Hepatic stellate cell (primary cell): ENCODE results near the gene FAF1.
A peak's percentile ranks its signal among the peaks of the same experiment; 100 is the strongest.
"Not testable (repeated sequence)": the region's sequence is repeated elsewhere in the genome, so short reads cannot be mapped to it uniquely, and the experiment has no call there.

ENCODE experiments used
- DNase-seq: peaks from one replicate; pipeline ENCODE4 v3.0.0; 2011; ENCODE audit warnings: low spot score

The FAF1 gene

DNA sequence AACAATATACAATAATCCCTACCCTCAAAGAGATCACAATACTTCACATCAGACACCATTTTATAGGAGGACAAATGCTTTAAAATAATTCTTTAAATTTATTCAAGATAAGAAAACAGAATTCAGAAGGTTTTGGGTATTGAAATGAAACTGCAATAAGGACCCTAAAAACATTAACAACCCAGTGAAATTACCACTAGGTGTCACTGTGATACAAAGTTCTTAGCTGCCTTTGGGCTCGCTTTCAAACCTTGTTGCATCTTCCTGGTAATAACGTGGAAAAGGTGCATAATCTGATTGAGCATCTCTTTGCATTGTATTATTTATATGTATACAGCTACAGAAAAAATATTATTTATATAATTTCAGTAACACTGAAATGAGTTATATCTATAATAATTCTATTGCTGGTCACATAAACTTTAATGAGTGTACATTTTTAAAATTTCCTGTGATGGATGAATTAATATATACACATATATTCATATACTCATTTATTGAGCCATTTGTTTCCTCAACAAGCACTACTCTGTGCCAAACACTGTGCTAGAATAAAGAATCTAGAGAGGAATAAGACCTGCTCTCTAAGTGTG, 185.2 kb downstream of the FAF1 start:
- peak; percentile 17 for DNase-seq

DNA sequence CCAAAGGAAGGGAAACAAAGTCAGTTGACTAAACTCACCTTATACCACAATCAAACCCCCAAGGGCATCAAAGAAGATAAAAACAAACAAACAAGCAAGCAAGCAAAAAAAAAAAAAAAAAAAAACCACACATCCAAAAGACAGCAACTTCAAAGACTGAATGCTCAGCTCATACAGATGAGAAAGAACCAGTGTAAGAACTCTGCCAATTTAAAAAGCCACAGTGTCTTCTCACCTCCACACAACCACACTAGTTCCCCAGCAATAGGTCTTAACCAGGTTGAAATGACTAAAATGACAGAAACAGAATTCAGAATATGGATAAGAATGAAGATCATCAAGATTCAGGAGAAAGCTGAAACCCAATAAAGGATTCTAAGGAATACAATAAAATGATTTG, 193.4 kb downstream of the FAF1 start:
- no peak for DNase-seq

DNA sequence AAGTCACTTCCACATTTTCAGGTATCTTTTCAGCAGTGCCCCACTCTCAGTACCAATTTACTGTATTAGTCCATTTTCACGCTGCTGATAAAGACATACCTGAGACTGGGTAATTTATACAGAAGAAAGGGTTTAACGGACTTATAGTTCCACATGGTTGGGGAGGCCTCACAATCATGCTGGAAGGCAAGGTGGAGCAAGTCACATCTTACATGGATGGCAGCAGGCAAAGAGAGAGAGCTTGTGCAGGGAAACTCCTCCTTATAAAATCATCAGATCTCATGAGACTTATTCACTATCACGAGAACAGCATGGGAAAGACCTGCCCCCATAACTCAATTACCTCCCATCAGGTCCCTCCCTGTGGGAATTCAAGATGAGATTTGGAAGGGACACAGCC, 203.5 kb downstream of the FAF1 start:
- not testable (repeated sequence) for DNase-seq

DNA sequence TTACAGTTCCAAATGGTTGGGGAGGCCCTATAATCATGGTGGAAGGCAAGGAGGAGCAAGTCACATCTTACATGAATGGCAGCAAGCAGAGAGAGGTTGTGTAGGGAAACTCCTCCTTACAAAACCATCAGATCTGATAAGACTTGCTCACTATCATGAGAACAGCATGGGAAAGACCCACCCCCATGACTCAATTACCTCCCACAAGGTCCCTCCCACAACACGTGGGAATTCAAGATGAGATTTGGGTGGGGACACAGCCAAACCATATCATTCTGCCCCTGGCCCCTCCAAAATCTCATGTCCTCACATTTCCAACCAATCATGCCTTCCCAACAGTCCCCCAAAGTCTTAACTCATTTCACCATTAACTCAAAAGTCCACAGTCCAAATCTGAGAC, 205.3 kb downstream of the FAF1 start:
- DNase-seq: not testable (repeated sequence)

DNA sequence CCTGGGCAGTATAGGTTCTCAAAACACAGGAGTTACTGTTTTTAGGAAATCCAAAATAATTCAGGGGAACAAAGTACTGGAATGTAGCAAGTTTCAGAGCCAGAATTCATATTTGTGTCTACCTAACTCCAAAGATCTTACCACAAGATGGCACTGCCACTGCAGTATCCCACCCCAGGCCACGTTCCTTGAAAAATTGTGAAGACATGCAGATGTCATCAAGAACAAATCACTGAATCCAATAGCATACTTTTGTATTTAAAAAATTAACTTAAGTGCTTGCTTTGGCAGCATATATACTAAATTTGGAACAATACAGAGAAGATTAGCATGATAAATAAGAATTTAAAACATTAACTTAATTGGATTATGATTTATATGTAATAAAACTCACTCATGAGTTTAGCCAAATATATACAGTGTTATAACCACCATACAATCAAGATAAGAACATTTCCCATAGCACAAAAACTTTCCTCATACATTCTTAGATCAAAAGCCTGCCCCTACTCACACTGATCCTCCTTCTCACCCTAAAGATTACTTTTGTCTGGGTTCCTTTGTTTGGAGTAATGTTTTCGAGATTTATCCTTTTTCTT, 209.9 kb downstream of the FAF1 start:
- DNase-seq: peak; percentile 48

DNA sequence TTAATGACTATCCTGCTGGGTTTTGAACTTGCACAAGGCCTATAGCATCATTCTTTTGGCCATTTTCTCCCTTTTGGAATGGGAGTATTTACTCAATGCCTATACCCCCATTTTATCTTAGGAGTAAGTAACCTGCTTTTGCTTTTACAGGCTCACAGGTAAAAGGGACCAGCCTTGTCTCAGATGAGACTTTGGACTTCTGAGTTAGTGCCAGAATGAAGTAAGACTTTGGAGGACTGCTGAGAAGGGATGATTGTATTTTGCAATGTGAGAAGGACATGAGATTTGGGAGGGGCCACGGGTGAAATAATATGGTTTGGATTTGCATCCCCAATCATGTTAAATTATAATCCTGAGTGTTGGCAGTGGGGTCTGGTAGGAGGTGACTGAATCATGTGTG, 212.7 kb downstream of the FAF1 start:
- DNase-seq: no peak

DNA sequence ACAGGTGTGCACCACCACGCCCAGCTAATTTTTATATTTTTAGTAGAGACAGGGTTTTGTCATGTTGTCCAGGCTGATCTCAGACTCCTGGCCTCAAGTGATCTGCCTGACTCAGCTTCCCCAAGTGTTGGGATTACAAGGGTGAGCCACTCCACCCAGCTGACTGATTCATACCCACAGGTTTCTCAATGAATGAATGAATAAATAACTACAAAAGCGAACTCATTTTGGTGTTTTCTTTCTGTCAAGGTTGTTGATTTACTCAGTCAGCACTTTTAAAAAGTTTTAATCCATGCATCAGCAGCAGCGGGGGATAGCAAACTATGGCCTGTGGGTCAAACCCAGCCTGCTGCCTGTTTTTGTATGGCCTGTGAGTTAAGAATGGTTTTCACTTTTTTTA, 217.5 kb downstream of the FAF1 start:
- DNase-seq: no peak

DNA sequence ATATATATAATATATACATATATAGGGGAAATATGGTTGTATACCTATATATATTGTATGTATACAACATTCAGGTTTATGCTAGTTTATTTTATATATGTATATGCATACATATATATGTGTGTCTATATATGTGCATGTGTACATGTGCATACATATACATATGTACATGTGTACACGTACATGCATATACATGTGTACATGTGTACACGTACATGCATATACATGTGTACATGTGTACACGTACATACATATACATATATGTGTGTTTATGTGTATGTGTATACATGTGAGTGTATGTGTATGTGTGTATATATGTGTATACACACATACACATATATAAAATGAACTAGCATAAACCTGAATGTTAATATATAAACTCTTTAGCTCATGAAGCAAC, 220.9 kb downstream of the FAF1 start:
- DNase-seq: no peak

DNA sequence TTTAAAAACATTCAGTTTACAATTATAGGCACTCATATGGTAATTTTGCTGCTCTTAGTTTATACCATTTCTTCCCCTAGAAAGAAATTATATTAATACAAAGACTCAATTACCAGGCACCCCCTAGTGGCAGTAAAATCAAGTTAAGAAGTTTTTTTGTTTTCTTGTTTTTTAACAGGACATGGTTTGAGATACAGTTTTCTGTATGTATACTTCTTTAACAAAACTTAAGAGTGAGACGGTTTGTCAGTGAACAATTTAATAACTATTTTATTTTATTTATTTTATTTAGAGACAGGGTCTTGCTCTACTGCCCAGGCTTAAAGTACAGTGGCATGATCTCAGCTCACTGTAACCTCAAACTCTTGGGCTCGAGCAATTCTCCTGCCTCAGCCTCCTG, 224.6 kb downstream of the FAF1 start:
- DNase-seq: peak; percentile 27

DNA sequence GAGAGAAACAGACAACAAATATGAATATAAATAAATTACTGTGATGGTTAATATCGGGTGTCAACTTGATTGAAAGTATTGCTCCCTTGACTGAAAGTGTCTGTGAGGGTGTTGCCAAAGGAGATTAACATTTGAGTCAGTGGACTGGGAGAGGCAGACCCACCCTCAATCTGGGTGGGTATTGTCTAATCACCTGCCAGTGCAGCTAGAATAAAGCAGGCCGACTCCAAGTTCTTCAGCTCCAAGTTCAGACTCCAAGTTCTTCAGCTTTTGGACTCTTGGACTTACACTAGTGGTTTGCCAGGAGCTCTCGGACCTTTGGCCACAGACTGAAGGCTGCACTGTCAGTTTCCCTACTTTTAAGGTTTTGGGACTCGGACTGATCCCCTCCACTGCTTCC, 232.5 kb downstream of the FAF1 start:
- not testable (repeated sequence) for DNase-seq

DNA sequence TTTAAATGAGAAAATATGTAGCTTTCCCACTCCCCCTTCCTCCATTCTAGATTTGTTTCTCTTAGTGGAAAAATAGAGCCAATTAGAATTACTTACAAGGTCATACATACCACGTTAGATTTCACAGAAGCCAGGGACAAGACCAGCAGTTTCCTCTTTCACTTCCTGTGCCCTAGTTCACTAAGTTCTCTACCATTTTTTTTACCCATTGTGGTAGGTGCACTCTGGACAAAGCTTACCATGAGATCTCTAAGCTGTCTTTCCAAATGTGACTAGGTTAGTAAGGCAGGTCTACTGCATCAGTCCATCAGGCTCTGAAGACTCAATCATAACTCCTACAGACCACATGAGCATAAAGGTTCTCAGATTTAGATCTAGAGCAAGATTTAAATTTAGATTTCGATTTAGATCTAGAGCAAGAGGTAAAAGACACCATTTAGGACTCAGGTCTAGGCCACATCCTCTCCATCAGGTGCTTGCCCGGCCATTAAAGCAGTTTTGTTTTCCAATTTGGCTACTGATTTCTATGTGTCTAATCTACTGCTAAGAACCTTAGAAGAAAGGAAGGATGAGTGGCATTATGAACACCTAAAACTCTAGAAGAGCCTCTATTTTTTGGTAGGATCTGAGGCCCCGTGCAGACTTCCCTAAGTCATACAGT, 235.3 kb downstream of the FAF1 start:
- DNase-seq: no peak

DNA sequence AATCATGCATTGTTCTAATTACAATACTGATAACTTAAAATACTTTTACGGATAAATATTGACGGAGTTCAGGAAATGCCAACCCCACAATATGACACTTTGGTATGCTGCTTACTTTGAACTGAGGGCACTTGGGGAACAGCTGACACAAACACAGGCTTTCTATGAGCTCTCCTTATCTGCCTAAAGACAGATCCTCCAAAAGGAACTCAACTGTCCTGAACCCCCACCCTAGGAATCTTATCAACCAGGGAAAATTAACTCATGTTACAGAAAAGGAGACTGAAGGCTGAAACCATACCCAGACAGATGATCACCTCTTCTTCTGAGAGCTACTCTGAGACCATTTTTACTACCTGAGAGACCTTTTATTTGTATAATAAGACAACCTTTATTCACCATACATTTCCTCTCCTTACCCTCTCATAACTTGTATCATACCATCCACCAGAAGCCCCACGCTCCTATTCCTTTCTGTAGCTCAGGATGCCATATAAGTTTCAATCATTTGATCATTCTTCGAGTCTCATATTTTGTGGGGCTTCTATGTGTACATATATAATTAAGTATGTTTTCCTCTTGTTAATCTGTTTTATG, 239.5 kb downstream of the FAF1 start:
- DNase-seq: no peak

DNA sequence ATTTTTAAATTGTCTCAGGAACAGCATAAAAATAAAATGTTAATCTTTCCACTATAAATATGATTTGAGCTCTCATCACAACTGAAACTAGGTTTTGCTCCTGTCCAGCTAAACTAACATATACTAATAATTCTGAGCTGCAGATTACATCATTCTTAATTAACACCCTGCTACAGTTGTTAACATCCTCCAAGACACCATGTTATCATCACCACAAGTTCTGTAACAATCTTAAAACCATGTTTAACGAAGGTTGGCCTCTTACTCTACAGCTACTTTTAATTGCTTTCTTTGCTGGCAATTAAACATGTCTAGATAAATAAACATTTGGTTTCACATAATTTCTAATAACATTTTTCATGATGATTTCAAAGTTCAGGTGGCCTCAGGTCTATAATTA, 240.9 kb downstream of the FAF1 start:
- no peak for DNase-seq

DNA sequence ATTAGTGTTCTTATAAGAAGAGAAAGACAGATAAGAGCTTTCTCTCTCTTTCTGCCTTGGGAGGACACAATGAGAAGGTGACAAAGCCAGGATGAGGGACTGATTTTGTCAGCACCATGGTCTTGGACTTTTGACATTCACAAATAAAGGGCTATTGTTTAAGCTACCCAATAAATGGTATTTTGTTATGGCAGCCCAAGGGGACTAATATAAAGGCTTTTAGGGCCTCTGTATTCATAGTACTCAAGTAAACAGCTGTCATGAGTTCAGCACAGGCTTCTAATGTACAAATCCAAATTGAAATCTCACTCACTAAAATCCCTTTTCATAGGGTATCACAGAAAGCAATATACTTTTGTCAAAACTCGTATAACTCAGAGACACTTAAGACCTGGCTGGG, 242.7 kb downstream of the FAF1 start:
- DNase-seq: no peak

DNA sequence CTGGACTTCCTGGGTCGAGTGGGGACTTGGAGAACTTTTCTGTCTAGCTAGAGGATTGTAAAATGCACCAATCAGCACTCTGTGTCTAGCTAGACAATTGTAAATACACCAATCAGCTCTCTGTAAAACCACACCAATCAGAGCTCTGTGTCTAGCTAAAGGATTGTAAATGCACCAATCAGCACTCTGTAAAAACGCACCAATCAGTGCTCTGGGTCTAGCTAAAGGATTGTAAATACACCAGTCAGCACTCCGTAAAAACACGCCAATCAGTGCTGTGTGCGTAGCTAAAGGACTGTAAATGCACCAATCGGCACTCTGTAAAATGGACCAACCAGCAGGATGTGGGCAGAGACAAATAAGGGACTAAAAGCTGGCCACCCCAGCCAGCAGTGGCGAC, 243.6 kb downstream of the FAF1 start:
- DNase-seq: not testable (repeated sequence)

DNA sequence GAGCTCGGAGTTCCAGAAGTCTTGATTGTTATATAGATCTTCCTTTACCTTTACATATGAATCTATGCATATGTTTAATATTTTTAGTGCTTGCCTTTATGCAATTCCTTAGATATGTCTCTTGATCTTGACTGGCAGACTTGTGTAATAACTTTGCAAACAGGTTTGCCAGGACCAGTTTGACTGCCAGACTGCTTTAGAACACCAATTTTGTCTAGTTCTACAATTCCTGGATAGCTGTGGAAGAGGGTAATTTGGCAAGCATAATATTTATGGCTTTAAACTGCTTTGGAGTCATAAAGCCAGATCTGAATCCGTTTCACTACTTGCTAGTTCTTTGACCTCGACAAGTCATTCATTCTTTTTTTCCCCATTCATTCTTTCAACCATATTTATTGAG, 250.0 kb downstream of the FAF1 start:
- no peak for DNase-seq

DNA sequence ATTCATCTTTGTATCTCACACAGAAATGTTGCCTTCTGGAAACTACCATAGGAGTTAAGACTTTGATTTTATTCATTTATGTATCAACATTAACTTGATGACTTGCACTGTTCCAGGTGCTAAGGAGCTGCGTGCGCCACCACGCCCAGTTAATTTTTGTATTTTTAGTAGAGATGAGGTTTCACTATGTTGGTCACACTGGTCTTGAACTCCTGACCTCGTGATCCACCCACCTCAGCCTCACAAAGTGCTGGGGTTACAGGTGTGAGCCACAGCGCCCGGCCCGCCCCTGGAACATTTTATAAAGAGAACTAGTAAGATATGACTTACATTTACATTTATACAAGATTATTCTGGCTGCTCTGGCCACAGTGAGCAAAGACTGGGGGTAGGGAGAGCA, 252.2 kb downstream of the FAF1 start:
- DNase-seq: no peak

DNA sequence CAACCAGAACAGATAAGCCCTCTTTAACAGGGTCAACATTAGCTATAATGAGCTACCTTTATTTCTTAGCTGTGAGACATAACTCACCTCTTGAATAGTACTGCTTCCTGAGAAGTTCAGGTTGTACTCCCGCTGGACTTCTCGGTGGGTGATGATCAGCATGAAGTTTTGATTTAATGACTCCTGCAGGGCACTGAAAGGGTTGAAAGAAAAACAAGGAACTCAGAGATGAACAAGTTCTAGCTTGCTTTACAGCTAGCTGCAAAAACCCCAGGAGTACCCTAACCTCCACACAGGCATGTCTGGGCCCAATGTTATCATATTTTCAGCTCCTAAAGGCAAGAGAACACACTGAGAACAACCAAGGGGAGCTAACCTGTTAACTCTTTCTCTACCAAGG, 254.4 kb downstream of the FAF1 start:
- DNase-seq: no peak

DNA sequence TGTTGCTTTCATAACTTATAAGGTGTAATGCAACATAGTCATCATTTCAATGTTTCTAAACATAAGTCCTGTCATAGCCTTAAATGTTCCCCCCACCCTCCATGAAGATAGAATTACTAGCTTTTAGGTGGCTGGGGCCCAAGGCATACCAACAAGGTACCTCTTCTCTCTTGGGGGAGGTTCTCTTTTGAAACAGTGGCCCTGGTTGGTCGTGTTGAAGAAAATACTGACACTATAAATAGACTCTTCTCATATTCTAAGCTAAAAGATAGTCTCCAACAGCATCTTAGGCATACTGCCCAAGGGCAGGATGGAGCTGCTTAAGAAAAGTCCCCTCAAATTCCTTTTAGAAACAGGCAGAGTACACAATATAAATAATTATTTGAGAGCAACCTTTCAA, 255.0 kb downstream of the FAF1 start:
- DNase-seq: no peak

DNA sequence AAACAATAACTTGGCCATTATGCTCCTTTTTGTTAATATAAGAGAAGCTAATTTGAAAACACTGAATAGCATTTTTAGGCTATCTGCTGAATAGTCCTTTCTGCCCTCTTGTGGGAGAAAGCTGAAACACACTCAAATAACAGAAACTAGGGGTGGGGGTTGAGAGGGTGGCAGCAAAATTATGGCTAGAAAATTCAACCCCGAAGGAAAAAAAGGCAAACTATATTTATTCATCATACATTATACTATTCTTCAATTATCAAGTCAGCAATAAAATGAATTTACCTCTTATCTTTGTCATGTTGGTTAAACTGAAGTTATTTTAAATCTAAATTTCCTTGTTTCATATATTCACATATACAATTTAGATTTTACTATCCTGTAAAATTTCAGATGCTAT, 255.9 kb downstream of the FAF1 start:
- DNase-seq: peak; percentile 43

DNA sequence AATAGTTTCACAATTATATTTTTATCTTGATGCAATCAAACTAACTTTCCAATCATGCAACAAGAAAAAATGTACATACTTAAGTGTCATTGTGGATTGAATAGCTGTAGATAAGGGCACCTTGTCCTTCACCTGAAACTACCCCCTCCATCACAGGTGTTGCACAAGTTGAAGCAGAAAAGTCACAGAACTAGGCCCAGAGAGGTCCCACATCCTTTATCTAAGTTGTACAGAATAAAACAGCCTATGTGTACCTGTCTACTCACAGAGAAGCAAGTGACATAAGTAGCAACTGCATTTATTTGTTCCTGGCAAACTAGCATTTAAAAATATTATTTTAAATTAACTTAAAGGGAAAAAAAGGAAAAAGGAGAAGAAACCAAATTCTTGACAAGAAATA, 256.8 kb downstream of the FAF1 start:
- DNase-seq: no peak

DNA sequence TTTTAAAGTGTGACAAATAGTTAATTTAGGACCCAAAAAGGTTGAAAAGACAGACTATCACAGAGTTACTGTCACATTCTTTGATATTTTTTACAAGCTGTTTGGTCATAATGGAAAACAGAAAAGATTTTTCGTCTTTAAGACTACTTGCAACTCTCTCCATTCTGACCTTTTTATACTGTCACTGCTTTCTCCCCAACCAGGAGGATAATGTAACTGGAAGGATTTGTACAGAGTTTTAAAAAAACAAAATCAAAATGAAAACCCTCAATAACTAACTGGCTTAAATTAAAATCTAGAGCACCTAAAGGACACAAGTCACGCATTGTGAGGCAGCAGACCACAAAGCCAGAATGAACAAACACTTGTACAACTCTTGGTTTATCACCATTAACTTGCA, 257.7 kb downstream of the FAF1 start:
- no peak for DNase-seq

DNA sequence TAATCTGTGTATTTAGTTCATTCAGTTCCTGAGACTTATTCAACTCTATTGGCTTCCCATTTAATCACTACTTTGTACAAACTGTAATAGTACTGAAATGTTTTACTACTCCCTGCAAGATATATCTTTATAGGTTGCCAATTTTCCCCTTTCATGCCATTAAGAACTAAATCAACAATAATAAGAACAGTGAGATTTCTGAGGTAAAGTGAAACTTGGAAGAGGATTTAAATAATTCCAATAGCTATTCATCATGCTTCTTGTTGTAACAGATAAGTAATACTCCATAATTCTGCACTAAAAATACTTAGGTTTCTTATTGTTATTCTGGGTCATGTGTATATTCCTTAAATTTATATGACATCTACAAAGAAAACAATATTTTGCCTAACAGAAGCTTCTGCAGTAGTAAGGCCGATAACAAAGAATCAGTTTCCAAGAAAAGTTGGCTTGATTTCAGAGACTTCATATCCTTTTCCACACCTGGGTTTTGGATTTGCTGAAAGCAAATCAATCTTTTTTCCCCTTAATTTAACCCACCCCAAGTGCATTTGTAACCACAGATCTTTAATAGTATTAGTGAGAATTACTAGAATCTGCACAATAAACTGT, 258.3 kb downstream of the FAF1 start:
- no peak for DNase-seq
